Adrenal gland (tissue), 5 donors: ENCODE results near the gene BST2.

Experiments
- POLR2A ChIP-seq, 2 donors: fragments of 450-650 bp; IDR thresholded peaks; one replicate each; pipeline ENCODE4 v1.6.1; 2017; ENCODE audit warnings: antibody characterized with exemption in 2 of 2, mild to moderate bottlenecking in 2 of 2, moderate library complexity in 1 of 2
- TF ChIP-seq, protein P1 (sequence below), 6 experiments: fragments of 450-650 bp in 4 of 6; fragments of 200-600 bp in 2 of 6; sonication (generic) in 1 of 6; IDR thresholded peaks; 1 replicate in 5 of 6; 2 replicates in 1 of 6; pipeline versions ENCODE4 v1.5.1 to v1.8.0; 2016 to 2021; ENCODE audit warnings: antibody characterized with exemption in 6 of 6, mild to moderate bottlenecking in 2 of 6, moderate library complexity in 1 of 6
- donor health status: DM: no; HTN: no; CAD: no.

DNA sequence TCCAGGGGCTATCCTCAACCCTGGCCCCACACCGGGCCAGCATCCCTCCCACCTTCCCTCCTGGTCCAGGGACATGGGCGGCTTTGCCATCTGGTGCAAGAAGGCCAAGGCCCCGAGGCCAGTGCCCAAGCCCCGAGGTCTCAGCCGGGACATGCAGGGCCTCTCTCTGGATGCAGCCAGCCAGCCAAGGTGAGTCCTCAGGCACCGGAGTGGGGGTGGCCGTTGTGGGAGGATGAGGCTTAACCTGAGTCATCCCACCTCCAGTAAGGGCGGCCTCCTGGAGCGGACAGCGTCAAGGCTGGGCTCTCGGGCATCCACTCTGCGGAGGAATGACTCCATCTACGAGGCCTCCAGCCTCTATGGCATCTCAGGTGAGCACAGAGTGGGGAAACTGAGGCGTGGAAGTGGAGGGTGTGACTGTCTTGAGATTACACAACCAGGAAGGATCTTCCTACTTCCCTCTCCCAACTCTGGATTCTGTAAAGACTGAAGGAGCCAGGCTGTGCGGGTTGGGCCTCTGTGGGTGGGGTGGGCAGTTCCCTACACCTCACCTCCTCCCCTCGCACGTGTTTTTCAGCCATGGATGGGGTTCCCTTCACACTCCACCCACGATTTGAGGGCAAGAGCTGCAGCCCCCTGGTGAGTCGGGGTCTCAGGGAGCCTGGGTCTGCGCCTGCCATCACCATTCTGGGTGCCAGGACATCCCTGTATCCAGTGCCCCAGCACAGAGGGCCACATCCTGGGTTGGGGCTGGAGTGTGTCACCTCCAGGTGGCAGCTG lies 18.2 kb upstream of the BST2 start:
- no peak for TF ChIP-seq POLR2A (IDR thresholded peaks at IDR 0.05)
- TF ChIP-seq, protein P1, sequence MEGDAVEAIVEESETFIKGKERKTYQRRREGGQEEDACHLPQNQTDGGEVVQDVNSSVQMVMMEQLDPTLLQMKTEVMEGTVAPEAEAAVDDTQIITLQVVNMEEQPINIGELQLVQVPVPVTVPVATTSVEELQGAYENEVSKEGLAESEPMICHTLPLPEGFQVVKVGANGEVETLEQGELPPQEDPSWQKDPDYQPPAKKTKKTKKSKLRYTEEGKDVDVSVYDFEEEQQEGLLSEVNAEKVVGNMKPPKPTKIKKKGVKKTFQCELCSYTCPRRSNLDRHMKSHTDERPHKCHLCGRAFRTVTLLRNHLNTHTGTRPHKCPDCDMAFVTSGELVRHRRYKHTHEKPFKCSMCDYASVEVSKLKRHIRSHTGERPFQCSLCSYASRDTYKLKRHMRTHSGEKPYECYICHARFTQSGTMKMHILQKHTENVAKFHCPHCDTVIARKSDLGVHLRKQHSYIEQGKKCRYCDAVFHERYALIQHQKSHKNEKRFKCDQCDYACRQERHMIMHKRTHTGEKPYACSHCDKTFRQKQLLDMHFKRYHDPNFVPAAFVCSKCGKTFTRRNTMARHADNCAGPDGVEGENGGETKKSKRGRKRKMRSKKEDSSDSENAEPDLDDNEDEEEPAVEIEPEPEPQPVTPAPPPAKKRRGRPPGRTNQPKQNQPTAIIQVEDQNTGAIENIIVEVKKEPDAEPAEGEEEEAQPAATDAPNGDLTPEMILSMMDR (IDR thresholded peaks at IDR 0.05) = no peak
